DMS79 treated with DMSO at 0.1 percent for 48 hours (cell line): ENCODE measurements around the gene ENTHD1.
A peak's percentile ranks its signal among the peaks of the same experiment; 100 is the strongest.

Experiments
- DNase-seq: peaks from one replicate; lab custom pipeline; 2025; lab: John Stamatoyannopoulos, UW

The ENTHD1 gene

GRCh38 chr22:39731481-39731880 is 162.1 kb downstream of the ENTHD1 start:
- DNase-seq, result no peak

- DNase-seq, result no peak
Measured at GRCh38 chr22:39729141-39729934, 164.2 kb downstream of the ENTHD1 start.

GRCh38 chr22:39728236-39728860 is 165.2 kb downstream of the ENTHD1 start:
- no peak for DNase-seq

GRCh38 chr22:39727541-39727940 is 166.0 kb downstream of the ENTHD1 start:
- DNase-seq, result no peak

GRCh38 chr22:39725351-39726035 is 168.1 kb downstream of the ENTHD1 start:
- peak; percentile 75 for DNase-seq

- DNase-seq, result no peak
Measured at GRCh38 chr22:39724857-39725256, 168.7 kb downstream of the ENTHD1 start.

- DNase-seq, result peak; percentile 23
Measured at GRCh38 chr22:39724390-39724789, 169.2 kb downstream of the ENTHD1 start.

- no peak for DNase-seq
Measured at GRCh38 chr22:39723899-39724351, 169.6 kb downstream of the ENTHD1 start.

- DNase-seq, result no peak
Measured at GRCh38 chr22:39723463-39723862, 170.1 kb downstream of the ENTHD1 start.

GRCh38 chr22:39722501-39722900 is 171.1 kb downstream of the ENTHD1 start:
- DNase-seq, result no peak

- DNase-seq, result no peak
Measured at GRCh38 chr22:39722032-39722325, 171.6 kb downstream of the ENTHD1 start.

- no peak for DNase-seq
Measured at GRCh38 chr22:39721206-39722031, 172.1 kb downstream of the ENTHD1 start.

GRCh38 chr22:39719559-39720450 is 173.8 kb downstream of the ENTHD1 start:
- no peak for DNase-seq

- no peak for DNase-seq
Measured at GRCh38 chr22:39718921-39719475, 174.6 kb downstream of the ENTHD1 start.

- DNase-seq, result no peak
Measured at GRCh38 chr22:39718206-39718605, 175.4 kb downstream of the ENTHD1 start.

- no peak for DNase-seq
Measured at GRCh38 chr22:39717099-39717498, 176.5 kb downstream of the ENTHD1 start.

GRCh38 chr22:39716534-39716933 is 177.0 kb downstream of the ENTHD1 start:
- DNase-seq, result no peak

- no peak for DNase-seq
Measured at GRCh38 chr22:39715778-39716495, 177.6 kb downstream of the ENTHD1 start.

GRCh38 chr22:39714321-39714720 is 179.2 kb downstream of the ENTHD1 start:
- DNase-seq, result no peak

GRCh38 chr22:39713799-39714290 is 179.7 kb downstream of the ENTHD1 start:
- no peak for DNase-seq
